Activated T-helper 1 cell treated with anti-CD3 and anti-CD28 coated beads, Interleukin-12 subunit alpha, Interleukin-12 subunit beta, Interleukin-2, Interleukin-4 antibody, amounts not matched to agents 30 ng/mL and 10 ng/mL and 1 ng/mL, durations not matched to agents 14 hours and 24 hours and 36 hours (primary cell): ENCODE measurements around the gene RFX8. TPM values are rescaled to one million over a fixed set of nuclear protein-coding genes. Genes with fewer than 3 reads are reported as not detected.
"Not testable (repeated sequence)": the region's sequence is repeated elsewhere in the genome, so short reads cannot be mapped to it uniquely, and the experiment has no call there.

Experiments used
- DNase-seq: peaks from one replicate; pipeline ENCODE4 v3.0.0; 2021; ENCODE audit warnings: low spot score
- H3K27ac Mint-ChIP-seq: one replicate; pipeline ENCODE4 v1.8.0; 2021; ENCODE audit warnings: mild to moderate bottlenecking, mixed read lengths
- H3K27me3 Mint-ChIP-seq: one replicate; pipeline ENCODE4 v1.8.0; 2022; ENCODE audit warnings: mild to moderate bottlenecking, moderate library complexity, mixed read lengths; ENCODE audit not compliant: insufficient read depth
- H3K36me3 Mint-ChIP-seq: one replicate; pipeline ENCODE4 v1.8.0; 2021; ENCODE audit warnings: low read depth, mixed read lengths
- H3K4me1 Mint-ChIP-seq: one replicate; pipeline ENCODE4 v1.8.0; 2021; ENCODE audit warnings: low read depth, mixed read lengths
- H3K4me3 Mint-ChIP-seq: one replicate; pipeline ENCODE4 v1.8.0; 2021; ENCODE audit warnings: mild to moderate bottlenecking, moderate library complexity, mixed read lengths
- H3K9me3 Mint-ChIP-seq: one replicate; pipeline ENCODE4 v1.8.0; 2021; ENCODE audit warnings: mixed read lengths
- intact Hi-C: fragments of 100-400 bp; cut with micrococcal nuclease; formaldehyde crosslinking; loops from one replicate; pipeline ENCODE4 v1.15.1; 2024
- total RNA-seq: library from RNA; stranded (reverse); gene quantifications from 2 replicates; pipeline ENCODE4 v1.2.3, GENCODE V29; 2022

Gene RFX8
- total RNA-seq, 1 donor from 2014 or later = 0.78 TPM

- Mint-ChIP-seq H3K4me3 (no peak overlapping the region), H3K27me3 (peaks cover 3% of the 10 kb centered on the region), H3K9me3 (no peaks in the 10 kb centered on the region), H3K36me3 (no peaks in the 10 kb centered on the region), H3K4me1 (peaks cover 32% of the 10 kb centered on the region), H3K27ac (no peak overlapping the region)
- DNase-seq = no peak
- intact Hi-C loops = no loop called here
Observed at GRCh38 chr2:101359410-101359954, 115.4 kb downstream of the RFX8 start.

- DNase-seq = no peak
- Mint-ChIP-seq H3K4me1 (peaks cover 27% of the 10 kb centered on the region), H3K36me3 (no peaks in the 10 kb centered on the region), H3K27me3 (peaks cover 6% of the 10 kb centered on the region), H3K4me3 (no peak overlapping the region), H3K9me3 (no peaks in the 10 kb centered on the region), H3K27ac (no peak overlapping the region)
- intact Hi-C loops = no loop called here
Observed at GRCh38 chr2:101357376-101357775, 117.5 kb downstream of the RFX8 start.

GRCh38 chr2:101356521-101356920, 118.4 kb downstream of the RFX8 start:
- peaks cover 6% of the 10 kb centered on the region for H3K27me3 Mint-ChIP-seq

GRCh38 chr2:101356055-101356454, 118.9 kb downstream of the RFX8 start:
- intact Hi-C loops = no loop called here
- no peaks in the 10 kb centered on the region for H3K36me3 Mint-ChIP-seq
- H3K4me1 Mint-ChIP-seq = peaks cover 14% of the 10 kb centered on the region
- no peak overlapping the region for H3K27ac Mint-ChIP-seq
- no peak overlapping the region for H3K4me3 Mint-ChIP-seq
- peaks cover 6% of the 10 kb centered on the region for H3K27me3 Mint-ChIP-seq
- no peak for DNase-seq
- no peaks in the 10 kb centered on the region for H3K9me3 Mint-ChIP-seq

More at GRCh38 chr2:101356521-101356920, 118.4 kb downstream of the RFX8 start:
- Mint-ChIP-seq H3K4me1 (peaks cover 19% of the 10 kb centered on the region), H3K36me3 (no peaks in the 10 kb centered on the region), H3K9me3 (no peaks in the 10 kb centered on the region), H3K27ac (no peak overlapping the region), H3K4me3 (no peak overlapping the region)
- intact Hi-C loops = no loop called here
- DNase-seq = no peak

- Mint-ChIP-seq H3K36me3 (no peaks in the 10 kb centered on the region), H3K27ac (no peak overlapping the region), H3K9me3 (no peaks in the 10 kb centered on the region), H3K4me1 (peaks cover 9% of the 10 kb centered on the region), H3K27me3 (peaks cover 6% of the 10 kb centered on the region), H3K4me3 (no peak overlapping the region)
- DNase-seq = no peak
- intact Hi-C loops = no loop called here
Observed at GRCh38 chr2:101355401-101356054, 119.4 kb downstream of the RFX8 start.

- DNase-seq = no peak
- Mint-ChIP-seq H3K27me3 (peaks cover 7% of the 10 kb centered on the region), H3K4me3 (no peak overlapping the region), H3K9me3 (no peaks in the 10 kb centered on the region), H3K27ac (no peak overlapping the region), H3K4me1 (peaks cover 8% of the 10 kb centered on the region), H3K36me3 (peaks cover 1% of the 10 kb centered on the region)
- intact Hi-C loops = no loop called here
Observed at GRCh38 chr2:101354420-101355311, 120.2 kb downstream of the RFX8 start.

GRCh38 chr2:101352631-101353030, 122.3 kb downstream of the RFX8 start:
- H3K36me3 Mint-ChIP-seq, H3K9me3 Mint-ChIP-seq, intact Hi-C loops: not testable (repeated sequence)

GRCh38 chr2:101351207-101351606, 123.7 kb downstream of the RFX8 start:
- Mint-ChIP-seq H3K27ac (no peak overlapping the region), H3K9me3 (no peaks in the 10 kb centered on the region), H3K36me3 (peaks cover 1% of the 10 kb centered on the region), H3K27me3 (peaks cover 15% of the 10 kb centered on the region), H3K4me1 (peaks cover 7% of the 10 kb centered on the region), H3K4me3 (no peak overlapping the region)
- DNase-seq = no peak
- intact Hi-C loops = no loop called here

More at GRCh38 chr2:101352631-101353030, 122.3 kb downstream of the RFX8 start:
- H3K4me1 Mint-ChIP-seq, H3K27me3 Mint-ChIP-seq, H3K4me3 Mint-ChIP-seq, H3K27ac Mint-ChIP-seq, DNase-seq: not testable (repeated sequence)

GRCh38 chr2:101349893-101350662, 124.8 kb downstream of the RFX8 start:
- intact Hi-C loops = loop anchor here (10.0 kb wide), 1 partner anchor 645 kb away; the partner anchor contains the start of gene IL1R2
- Mint-ChIP-seq H3K27ac (no peak overlapping the region), H3K36me3 (peaks cover 1% of the 10 kb centered on the region), H3K4me3 (no peak overlapping the region), H3K9me3 (no peaks in the 10 kb centered on the region), H3K27me3 (peaks cover 15% of the 10 kb centered on the region), H3K4me1 (peaks cover 7% of the 10 kb centered on the region)
- DNase-seq = no peak

GRCh38 chr2:101348883-101349282, 126.0 kb downstream of the RFX8 start:
- Mint-ChIP-seq H3K36me3 (peaks cover 1% of the 10 kb centered on the region), H3K4me3 (no peak overlapping the region), H3K9me3 (no peaks in the 10 kb centered on the region), H3K27ac (no peak overlapping the region), H3K27me3 (peaks cover 15% of the 10 kb centered on the region), H3K4me1 (peaks cover 7% of the 10 kb centered on the region)
- no peak for DNase-seq
- intact Hi-C loops = loop anchor here (10.0 kb wide), 1 partner anchor 646 kb away; the partner anchor contains the start of gene IL1R2
